Measurements from ENCODE around the gene TMC2.

DNA sequence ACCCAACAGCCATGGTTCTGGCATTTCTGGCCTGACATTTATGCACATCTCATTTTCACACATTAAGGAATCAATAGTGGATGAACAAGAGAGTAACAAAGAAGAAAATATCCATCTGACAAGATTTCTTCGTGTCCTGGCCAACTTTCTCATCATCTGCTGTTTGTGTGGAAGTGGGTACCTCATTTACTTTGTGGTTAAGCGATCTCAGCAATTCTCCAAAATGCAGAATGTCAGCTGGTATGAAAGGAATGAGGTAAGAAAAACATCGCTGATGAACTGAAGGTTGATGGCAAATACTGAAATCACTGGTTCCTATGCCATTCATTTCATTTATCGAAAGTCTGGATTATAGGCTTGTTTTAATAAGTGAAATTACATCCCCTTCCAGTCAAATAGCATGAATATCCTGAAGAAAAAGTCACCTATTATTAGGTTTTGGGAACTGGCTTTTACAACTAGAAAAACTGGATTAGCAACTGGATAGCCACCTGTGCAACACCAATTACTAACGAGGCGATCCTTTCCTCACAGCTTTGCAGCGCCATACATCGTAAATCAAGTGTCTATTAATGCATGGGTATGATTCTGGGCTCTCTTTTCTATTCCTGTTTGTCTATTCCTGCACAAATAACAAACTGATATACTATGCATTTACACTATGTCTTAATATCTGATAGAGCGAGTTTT lies 65.8 kb downstream of the TMC2 start:
- TF ChIP-seq EZH2 (IDR thresholded peaks at IDR 0.05): no peak
- TF ChIP-seq EZH2phosphoT487 (IDR thresholded peaks at IDR 0.05): no peak

All from neural progenitor cell (in vitro differentiated cells).